ENCODE results near the gene HOXB3. TPM values are rescaled to one million over a fixed set of nuclear protein-coding genes. Genes with fewer than 3 reads are reported as not detected.

Gene HOXB3
- total RNA-seq, 2 experiments from 2014 or later: 1.4 to 2.0 TPM

DNA sequence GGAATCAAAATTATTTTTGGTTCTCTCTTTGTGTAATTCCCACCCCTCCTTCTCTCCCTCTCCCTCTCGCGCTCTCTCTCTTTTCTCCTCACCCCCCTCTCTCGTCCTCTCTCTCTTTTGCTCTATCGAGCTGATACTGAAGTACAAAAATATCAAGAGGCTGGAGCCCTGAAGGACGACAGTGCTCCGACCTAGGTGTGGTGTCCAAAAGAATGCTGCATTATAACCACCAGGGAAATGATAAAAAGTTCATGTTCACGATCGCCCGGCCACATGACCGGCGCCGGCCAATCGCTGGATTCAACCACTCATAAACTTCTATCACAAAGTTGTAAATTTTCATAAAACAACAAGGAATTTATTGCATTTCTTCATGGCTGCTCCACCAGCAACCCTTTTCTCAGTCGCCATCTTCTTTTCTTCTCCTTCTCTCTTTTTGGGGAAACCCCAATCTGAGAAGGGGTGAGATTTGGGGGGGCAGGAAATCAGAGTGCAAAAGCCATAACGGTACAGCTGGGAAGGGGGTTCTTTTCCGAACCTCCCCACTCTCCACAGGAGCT is 14.8 kb upstream of the HOXB3 start, which contains the start of gene HOXB6:
HOXB6 (minus strand) TSS at position 217 of the 560 bp plus-strand sequence. CDS start 6,836 bp downstream, outside the sequence.
- ChIA-PET POLR2A (no interaction called here), CTCF (interaction anchor here (2.7 to 6.3 kb wide), 2 partner anchors 11 to 31 kb away, joined by 11 to 45 read pairs; partner anchors contain the start of gene HOXB5)
- no peaks in the 10 kb centered on the region for H3K9me3 Mint-ChIP-seq
- H3K27me3 Mint-ChIP-seq: peaks cover 83% of the 10 kb centered on the region
- DNase-seq: no peak
- H3K36me3 Mint-ChIP-seq (ENCODE audit: low read depth): no peaks in the 10 kb centered on the region
- TF ChIP-seq, protein P1, sequence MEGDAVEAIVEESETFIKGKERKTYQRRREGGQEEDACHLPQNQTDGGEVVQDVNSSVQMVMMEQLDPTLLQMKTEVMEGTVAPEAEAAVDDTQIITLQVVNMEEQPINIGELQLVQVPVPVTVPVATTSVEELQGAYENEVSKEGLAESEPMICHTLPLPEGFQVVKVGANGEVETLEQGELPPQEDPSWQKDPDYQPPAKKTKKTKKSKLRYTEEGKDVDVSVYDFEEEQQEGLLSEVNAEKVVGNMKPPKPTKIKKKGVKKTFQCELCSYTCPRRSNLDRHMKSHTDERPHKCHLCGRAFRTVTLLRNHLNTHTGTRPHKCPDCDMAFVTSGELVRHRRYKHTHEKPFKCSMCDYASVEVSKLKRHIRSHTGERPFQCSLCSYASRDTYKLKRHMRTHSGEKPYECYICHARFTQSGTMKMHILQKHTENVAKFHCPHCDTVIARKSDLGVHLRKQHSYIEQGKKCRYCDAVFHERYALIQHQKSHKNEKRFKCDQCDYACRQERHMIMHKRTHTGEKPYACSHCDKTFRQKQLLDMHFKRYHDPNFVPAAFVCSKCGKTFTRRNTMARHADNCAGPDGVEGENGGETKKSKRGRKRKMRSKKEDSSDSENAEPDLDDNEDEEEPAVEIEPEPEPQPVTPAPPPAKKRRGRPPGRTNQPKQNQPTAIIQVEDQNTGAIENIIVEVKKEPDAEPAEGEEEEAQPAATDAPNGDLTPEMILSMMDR (IDR thresholded peaks at IDR 0.05): no peak
- H3K4me3 Mint-ChIP-seq: no peak within 1 kb of the TSS
- intact Hi-C loops (cut with micrococcal nuclease): no loop called here
- H3K27ac Mint-ChIP-seq: no peak within 1 kb of the TSS
- ATAC-seq: no peak
- peaks cover 16% of the 10 kb centered on the region for H3K4me1 Mint-ChIP-seq (ENCODE audit: low read depth)

DNA sequence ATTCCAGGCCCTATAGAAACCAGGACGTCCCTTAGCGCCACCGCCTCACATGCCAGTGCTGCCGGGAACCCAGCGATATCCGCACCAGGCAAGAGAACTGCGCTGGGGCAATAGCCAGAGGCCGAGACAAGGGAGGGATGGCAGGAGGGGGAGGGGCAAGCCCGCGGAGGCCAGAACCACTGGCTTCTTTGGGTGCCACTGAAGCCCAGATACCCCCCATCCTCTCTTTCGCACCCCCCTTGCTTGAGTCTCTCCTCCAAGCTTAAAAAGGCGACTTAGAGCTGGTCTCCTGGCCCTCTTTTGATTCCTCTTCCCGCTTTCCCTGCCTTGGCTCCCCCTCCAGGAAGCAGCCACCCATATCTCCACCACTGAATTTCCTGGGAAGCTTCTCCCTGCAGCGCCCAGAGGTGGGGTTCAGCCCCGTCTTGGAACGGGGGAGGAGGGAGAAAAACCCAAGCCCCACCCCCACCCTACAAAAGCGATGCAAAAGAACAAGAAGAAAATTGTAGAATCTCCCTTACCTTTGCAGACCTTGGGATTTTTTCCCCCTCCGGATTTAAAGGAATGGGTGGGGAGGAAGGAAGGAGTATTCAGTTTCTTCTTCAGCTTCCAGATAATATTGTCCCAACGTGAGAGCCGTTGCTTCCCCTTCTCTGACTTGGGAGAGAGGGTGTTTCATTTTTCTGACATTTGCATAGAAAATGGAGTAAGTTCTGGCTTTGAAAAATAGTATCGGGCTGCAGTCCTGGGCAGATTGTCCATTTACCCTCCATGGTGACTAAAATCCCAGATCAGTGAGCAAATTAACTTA is 14.1 kb upstream of the HOXB3 start:
- peaks cover 83% of the 10 kb centered on the region for H3K27me3 Mint-ChIP-seq
- H3K4me3 Mint-ChIP-seq: no peak overlapping the region
- TF ChIP-seq, protein P1 (IDR thresholded peaks at IDR 0.05): no peak
- POLR2A ChIA-PET: no interaction called here
- DNase-seq (no peak), ATAC-seq (no peak)
- H3K27ac Mint-ChIP-seq: no peak overlapping the region
- no peaks in the 10 kb centered on the region for H3K9me3 Mint-ChIP-seq
- CTCF ChIA-PET: interaction anchor here (6.3 kb wide), 1 partner anchor 10 kb away, joined by 45 read pairs; the partner anchor contains the start of gene HOXB5
- H3K4me1 Mint-ChIP-seq (ENCODE audit: low read depth): peaks cover 16% of the 10 kb centered on the region
- H3K36me3 Mint-ChIP-seq (ENCODE audit: low read depth): no peaks in the 10 kb centered on the region
- intact Hi-C loops (cut with micrococcal nuclease): no loop called here

DNA sequence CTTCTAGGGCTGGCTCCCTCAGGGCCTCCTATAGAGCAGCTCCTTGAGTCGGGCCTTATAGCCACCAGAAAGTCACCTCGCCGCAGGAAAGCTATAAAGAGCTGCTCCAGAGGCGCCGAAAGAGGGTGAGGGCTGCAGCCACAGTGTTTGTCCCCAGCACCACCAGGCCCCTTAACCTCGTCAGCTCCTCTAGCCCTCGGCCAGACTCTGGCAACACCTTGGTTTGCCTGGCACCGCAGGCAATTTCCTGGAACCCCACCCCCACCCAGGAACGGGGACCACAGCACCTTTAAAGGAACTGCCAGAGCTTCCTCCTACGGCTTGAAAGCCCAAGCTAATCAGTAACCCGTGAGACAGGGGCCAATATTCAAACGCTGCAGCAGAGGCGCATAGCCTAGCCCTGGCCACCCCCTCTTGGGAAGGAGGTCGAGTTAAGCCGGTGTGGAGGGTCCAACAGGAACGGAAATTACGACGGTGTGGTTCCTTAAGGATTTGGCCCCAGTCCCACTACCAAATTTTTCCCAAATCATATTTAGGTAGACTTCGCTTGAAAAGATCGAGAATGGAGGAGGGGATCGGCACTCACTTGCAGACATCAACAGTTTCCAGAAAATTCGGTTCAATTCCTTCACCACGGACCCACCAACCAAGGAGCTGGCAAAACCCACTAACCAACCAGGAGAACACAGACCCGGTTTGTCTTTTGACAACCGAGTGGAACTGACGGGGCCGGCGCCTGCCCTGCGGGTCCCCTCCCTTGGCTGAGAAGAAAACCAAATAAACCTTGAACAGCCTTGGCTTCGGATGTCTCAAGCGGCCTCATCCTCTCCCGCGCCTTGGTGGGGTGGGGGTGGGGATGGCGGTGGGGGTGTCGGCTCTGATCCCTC is 11.7 kb upstream of the HOXB3 start:
- ATAC-seq (no peak), DNase-seq (no peak)
- Mint-ChIP-seq H3K4me3 (no peak overlapping the region), H3K4me1 (ENCODE audit: low read depth) (peaks cover 29% of the 10 kb centered on the region), H3K36me3 (ENCODE audit: low read depth) (no peaks in the 10 kb centered on the region), H3K9me3 (no peaks in the 10 kb centered on the region), H3K27ac (no peak overlapping the region), H3K27me3 (peaks cover 85% of the 10 kb centered on the region)
- intact Hi-C loops (cut with micrococcal nuclease): no loop called here
- TF ChIP-seq, protein P1 (IDR thresholded peaks at IDR 0.05): no peak
- ChIA-PET CTCF (interaction anchor here (0.7 to 1.5 kb wide), 12 partner anchors 35 to 652 kb away, joined by 3 to 4 read pairs (median 3); no protein-coding TSS in a partner anchor), POLR2A (interaction anchor here (0.6 to 1.3 kb wide), 3 partner anchors 11 to 119 kb away, joined by 3 to 4 read pairs (median 3); no protein-coding TSS in a partner anchor)

DNA sequence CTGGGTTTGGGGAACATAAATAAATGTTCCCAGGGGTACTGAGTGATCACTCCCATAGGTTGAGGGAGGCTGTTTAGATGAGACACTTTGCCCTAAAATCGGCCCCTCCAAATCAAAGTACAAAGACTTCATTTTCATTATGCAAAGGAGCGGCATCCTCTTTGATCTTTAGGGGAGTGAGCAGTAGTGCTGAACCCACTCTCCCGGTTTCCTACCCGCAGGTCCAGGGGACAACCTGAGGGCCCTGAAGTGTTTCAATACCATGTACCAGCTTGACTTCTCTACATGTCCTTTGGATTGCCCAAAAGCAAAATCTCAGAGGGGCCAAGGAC is 11.1 kb upstream of the HOXB3 start:
- no peaks in the 10 kb centered on the region for H3K9me3 Mint-ChIP-seq
- intact Hi-C loops (cut with micrococcal nuclease): no loop called here
- ATAC-seq: no peak
- no peak overlapping the region for H3K4me3 Mint-ChIP-seq
- H3K27me3 Mint-ChIP-seq: peaks cover 86% of the 10 kb centered on the region
- ChIA-PET POLR2A (interaction anchor here (0.6 to 1.3 kb wide), 5 partner anchors 12 to 119 kb away, joined by 3 to 5 read pairs (median 3); no protein-coding TSS in a partner anchor), CTCF (interaction anchor here (0.7 to 1.5 kb wide), 9 partner anchors 8 to 652 kb away, joined by 3 to 4 read pairs (median 4); no protein-coding TSS in a partner anchor)
- no peak for DNase-seq
- H3K4me1 Mint-ChIP-seq (ENCODE audit: low read depth): peaks cover 35% of the 10 kb centered on the region
- TF ChIP-seq, protein P1 (IDR thresholded peaks at IDR 0.05): no peak
- H3K27ac Mint-ChIP-seq: no peak overlapping the region
- no peaks in the 10 kb centered on the region for H3K36me3 Mint-ChIP-seq (ENCODE audit: low read depth)
